Central memory CD4-positive, alpha-beta T cell (primary cell): ENCODE measurements around the gene SIGLEC12.

Source experiments
- DNase-seq: peaks from one replicate; pipeline ENCODE4 v3.0.0; 2022
- total RNA-seq, 3 experiments: gene quantifications; one replicate each; lab custom pipeline; 2026; lab: John Stamatoyannopoulos, UW

Gene SIGLEC12
- 0 to 0.42 (median 0) reads per million in 3 experiments for total RNA-seq

DNA sequence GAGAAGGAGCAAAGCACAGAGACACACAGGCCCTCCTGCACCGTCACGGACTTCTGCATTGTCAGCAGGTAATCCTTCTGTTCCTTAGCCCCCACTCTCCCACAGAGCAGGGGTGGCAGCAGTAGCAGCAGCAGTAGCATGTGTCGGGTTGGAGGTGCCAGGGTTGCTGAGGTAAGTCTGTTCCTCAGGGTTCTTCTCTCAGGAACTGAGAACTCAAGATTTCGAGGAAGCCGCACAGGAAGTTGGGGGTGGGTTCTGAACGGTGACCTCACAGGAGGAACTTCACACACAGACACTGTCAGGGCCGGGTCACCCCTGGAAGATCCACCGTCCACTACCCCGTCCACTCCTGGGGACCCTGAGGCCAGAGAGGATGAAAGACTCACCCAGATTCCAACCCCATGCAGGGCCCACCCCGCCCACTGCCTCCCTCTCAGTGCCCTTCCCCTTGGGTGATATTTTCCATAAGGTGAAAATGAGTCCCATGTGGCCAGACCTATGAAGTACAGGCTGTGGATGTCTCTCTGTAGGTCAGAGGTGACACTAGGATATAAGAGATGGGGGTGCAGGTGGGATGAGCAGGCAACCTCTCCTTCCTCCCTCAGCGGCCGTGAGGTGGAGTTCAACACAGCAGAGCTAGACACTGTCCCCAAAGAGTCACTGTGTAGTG, at the start of gene SIGLEC12:
Gene SIGLEC12 (minus strand): TSS at position 207 of the 670 bp plus-strand sequence. CDS start 67 bp downstream, at position 140.
- DNase-seq: no peak

DNA sequence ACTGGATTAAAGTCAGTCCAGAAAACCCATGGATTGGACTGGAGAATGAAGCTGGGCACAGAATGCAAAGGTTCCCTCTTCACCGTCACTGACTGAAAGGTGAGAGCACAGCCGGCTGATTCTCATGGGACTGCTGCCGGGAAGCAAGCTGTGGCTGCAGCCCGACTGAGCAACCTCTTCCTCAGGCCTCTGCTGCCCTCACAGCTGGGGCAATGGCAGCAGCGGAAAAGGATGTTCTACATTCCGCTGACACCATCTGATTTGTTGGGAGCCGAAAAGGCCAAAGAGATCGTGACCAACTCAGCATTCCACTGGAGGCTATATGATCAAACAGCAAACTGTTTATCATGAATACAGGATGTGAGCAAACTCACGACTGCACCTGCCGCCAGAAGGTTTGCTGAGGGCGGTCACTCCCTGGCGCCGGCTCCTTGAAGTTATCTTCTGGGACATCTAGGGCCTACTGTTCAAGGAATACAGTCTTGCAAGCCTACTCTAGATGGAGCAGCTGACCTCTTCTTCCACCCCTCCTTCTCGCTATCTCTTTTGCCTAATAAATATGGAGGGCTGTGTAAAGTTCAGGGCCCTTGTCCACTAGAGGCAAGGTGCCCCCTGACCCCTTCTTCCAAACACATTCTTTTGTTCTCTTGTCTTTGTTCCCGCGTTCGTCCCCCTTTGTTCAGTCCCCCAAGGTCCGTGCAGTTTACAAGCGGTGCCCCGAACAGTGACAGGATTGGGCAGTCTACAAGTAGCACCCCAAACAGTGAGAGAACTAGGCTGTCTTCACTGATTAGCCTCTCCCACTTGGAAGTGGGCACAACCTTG, 49.5 kb upstream of the SIGLEC12 start:
- DNase-seq: no peak

DNA sequence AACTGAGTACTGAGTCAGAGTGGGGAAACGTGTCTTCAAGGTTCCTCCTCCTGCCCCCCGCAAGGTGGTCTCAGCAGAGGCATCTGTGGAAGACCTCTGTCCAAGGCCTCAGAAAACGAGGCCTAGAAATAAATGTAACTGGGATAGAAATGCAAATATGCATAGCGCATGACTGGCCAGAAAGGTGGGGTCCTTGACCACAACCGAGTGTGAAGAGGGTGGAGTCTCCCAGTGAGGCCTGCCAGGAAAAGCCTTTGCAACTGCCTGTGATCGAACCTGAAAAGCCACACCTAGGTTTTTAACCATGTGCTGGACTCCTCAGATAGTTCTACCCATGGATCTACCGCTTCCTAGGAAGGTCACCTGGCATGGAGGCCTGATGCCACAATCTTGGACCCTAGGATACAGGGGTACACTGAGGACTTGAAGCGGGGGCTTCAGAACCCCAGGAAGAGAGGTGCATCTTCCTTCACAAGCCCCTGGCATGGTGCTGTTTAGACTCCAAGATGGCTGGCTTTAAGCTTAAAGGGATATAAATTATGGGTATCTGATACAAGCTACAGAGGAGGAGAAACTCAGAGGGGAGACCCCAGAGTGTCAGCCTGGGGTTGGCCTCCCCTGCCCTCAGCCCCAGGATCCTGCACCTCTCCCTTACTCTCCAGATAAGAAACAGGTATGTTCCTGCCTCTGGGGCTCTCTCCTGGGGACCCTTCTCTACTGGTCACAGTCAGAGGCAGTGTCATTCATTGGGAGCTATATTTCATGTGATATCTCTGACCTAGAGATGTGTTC, 48.1 kb upstream of the SIGLEC12 start:
- DNase-seq: no peak

- DNase-seq: no peak
Measured at GRCh38 chr19:51548891-51549305, 47.3 kb upstream of the SIGLEC12 start.

DNA sequence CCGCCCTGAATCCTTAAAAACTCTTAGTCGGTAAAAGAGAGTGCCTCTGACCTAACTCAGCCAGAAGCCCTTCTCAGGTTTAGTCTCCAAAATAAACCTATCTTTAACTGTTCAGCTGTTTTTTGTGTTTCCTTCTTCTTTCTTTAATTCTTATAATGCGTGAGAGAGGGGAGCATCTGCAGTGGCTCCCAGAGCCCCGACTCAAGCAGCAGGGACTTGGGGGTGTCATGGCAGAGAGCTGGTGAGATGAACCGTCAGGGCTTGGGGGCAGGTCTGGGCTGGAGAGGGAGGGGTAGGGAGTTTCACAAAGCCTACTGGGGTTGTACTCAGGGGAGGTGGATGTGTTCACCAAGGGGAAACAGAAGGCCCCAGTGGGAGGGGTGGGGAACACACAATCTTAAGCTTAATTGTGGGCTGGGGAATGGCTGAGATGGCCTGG, 46.6 kb upstream of the SIGLEC12 start:
- DNase-seq: no peak

- no peak for DNase-seq
Measured at GRCh38 chr19:51547397-51548212, 46.0 kb upstream of the SIGLEC12 start.

- DNase-seq: no peak
Measured at GRCh38 chr19:51546650-51547396, 45.2 kb upstream of the SIGLEC12 start.

GRCh38 chr19:51546107-51546649, 44.6 kb upstream of the SIGLEC12 start:
- no peak for DNase-seq

DNA sequence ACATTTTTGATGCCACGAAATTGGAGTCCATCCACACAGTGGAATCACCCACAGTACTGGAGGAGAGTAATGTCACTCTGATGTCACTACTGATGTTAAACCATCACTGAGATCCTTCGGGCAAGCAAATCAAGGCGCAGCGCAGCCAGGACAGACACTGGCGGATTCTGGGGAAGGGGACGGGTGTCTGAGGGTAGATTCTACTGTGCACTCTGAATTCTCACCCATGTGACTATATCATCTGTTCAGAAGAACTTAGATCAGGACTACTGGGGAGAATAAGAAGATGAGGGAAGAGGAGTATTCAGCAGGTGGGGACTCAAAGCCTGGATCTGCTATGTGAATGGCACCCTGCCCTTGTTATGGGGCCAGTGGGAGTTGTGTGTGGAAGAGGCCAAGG, 42.4 kb upstream of the SIGLEC12 start:
- DNase-seq: no peak

DNA sequence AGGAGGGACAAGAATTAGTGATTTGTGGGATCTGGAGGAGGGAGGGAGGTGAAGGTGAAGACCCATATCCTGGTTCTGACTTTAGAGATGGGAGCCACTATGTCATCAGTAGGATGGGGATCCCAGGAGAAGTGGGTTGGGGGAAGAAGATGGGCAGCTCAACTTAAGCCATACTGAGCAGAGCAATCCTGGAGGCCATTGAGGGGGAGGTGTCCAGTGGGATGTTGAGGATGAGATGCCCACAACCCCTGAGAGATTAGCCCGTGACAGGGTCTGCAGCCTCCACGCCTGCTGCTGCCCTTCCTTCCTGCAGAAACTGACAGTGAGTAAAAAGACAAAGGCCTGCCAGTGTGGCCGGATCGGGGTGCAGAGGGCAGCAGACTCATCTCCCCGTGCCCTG, 41.1 kb upstream of the SIGLEC12 start:
- DNase-seq: no peak

- no peak for DNase-seq
Measured at GRCh38 chr19:51541458-51542357, 40.1 kb upstream of the SIGLEC12 start.

DNA sequence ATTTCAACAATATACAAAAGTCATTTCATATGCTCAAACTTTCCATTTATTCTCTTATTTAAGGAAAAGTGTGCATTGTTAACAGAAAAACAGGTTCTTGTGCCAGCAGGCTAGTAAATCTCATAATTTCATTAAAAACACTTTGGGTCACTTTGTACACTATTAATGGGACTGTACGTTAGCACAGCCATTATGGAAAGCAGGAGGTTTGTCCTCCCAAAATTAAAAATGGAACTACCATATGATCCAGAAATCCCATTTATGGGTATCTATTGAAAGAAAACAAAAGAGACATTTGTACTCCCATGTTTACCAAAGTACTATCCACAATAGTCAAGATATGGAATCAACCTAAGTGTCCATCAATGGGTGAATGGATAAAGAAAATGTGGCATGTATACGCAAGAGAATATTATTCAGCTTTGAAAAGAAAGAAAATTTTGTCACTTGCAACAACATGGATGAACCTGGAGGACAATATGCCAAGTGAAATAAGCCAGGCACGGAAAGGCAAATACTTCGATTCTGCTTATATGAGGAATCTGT, 38.3 kb upstream of the SIGLEC12 start:
- no peak for DNase-seq

DNA sequence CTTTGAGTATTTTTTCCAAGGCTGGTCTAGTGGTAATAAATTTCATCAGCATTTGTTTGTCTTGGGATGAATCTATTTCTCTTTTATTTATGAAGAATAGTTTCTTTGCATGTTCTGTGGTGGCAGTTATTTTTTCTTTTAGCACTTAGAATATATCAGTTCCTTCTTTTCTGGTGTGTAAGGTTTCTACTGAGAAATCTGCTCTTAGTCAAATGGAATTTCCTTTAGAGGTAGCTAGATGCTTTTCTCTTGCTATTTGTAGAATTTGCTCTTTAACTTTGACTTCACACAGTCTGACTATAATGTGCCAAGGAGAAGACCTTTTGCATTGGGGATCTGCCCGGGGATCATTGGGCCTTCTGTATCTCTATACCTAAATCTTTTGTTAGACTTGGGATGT, 33.9 kb upstream of the SIGLEC12 start:
- DNase-seq: no peak

GRCh38 chr19:51531349-51532315, 30.0 kb upstream of the SIGLEC12 start, which contains the start of gene SIGLEC6:
TSS of gene SIGLEC6 (minus strand) at chr19:51531670. CDS start at chr19:51531648, 22 bp downstream.
- no peak for DNase-seq

DNA sequence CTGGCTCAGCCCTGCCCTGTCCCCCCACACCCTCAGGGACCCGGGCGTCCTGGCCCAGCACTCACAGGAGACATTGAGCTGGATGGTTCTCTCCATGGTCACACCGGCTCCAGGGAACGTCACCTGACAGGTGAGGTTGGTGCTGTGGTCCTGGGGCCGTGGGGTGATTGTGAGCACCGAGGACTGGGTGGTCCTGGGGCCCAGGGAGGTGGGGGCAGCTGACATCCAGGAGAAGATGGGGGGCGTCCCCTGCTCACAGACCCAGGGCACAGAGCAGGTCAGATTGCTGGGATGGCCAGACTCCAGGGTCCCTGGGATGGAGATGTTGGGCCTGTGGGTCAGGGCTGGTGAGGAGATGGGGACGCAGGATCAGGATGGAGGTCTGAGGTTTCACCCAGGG, 29.0 kb upstream of the SIGLEC12 start:
- no peak for DNase-seq

GRCh38 chr19:51529301-51529700, 27.7 kb upstream of the SIGLEC12 start:
- DNase-seq: no peak

DNA sequence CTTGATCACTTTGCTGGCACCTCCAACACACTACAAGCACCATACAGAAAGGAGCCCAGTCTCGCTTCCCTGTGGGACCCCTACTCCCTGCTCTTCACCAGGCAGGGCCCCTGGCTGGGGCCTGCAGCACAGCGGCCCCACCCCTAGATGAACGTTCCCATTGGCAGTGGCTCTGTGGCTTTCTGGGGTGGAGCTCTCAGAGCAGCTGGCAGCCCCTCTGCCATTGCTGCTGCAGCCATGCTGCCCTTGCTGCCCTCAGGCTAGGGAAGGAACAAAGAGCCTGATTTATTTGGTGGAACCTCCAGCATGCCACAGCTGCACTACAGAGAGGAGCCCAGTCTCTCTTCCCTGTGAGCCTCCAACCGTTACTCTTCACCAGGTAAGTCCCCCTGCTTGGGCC, 24.1 kb upstream of the SIGLEC12 start:
- DNase-seq: no peak

- no peak for DNase-seq
Measured at GRCh38 chr19:51524666-51525264, 23.2 kb upstream of the SIGLEC12 start.
